K562 (cell line): Measurements from ENCODE around the gene HEATR3. TPM values are rescaled to one million over a fixed set of nuclear protein-coding genes. Genes with fewer than 3 reads are reported as not detected.
A peak's percentile ranks its signal among the peaks of the same experiment; 100 is the strongest.

ENCODE experiments used
- ATAC-seq: fragments of 200-7000 bp; cut with Tn5 transposase; 3 replicates; pipeline ENCODE4 v1.9.1; 2020; ENCODE audit warnings: moderate library complexity
- BruUV-seq: library from RNA; stranded (reverse); fragments of 400-500 nt; replicated peaks from 2 replicates; lab custom pipeline; 2021; lab: Mats Ljungman, UMichigan
- CTCF ChIA-PET: fragments of 300-600 bp; formaldehyde crosslinking; extraction: SDS; loops from one replicate; lab custom pipeline; 2021; ENCODE audit warnings: low intra/inter-chr PET ratio; lab: Yijun Ruan, JAX
- POLR2A ChIA-PET: fragments of 300-600, 350-650 bp; sonication (Branson Sonifier 250); formaldehyde crosslinking; extraction: SDS; loops from one replicate; lab custom pipeline; 2021; ENCODE audit warnings: antibody characterized with exemption, inconsistent platforms; lab: Yijun Ruan, JAX
- DNase-seq, 4 experiments: peaks; one replicate each; pipeline versions ENCODE4 v3.0.0 to v3.0.0-alpha.2; 2011 to 2018; ENCODE audit warnings: low spot score in 3 of 4, mixed read lengths in 3 of 4; ENCODE audit errors: extremely low read depth in 1 of 4
- FAIRE-seq: peaks from 2 replicates; lab custom pipeline; 2011; peaks lifted over from hg19 to GRCh38; lab: Jason Lieb, UNC
- H2AFZ ChIP-seq: 2 replicates; pipeline ENCODE4 v1.6.0; 2011; ENCODE audit warnings: low read depth, low read length, control low read depth, inconsistent platforms
- H3K27ac ChIP-seq: fragments of 200-600 bp; 3 replicates; pipeline ENCODE4 v1.8.0; 2011; ENCODE audit warnings: low read depth, mild to moderate bottlenecking, control low read depth, inconsistent platforms, low read length, moderate library complexity, mixed read lengths; ENCODE audit errors: extremely low read depth
- H3K27me3 ChIP-seq, 2 experiments: fragments of 300-600 bp in 1 of 2; 2 replicates in 1 of 2; 3 replicates in 1 of 2; pipeline versions ENCODE4 v1.6.0 to v1.8.0; 2011; ENCODE audit warnings: inconsistent platforms in 2 of 2, low read length in 2 of 2, mild to moderate bottlenecking in 1 of 2, mixed read lengths in 1 of 2, moderate library complexity in 1 of 2; ENCODE audit not compliant: control insufficient read depth in 2 of 2, insufficient read depth in 2 of 2
- H3K36me3 ChIP-seq: fragments of 300-600 bp; 3 replicates; pipeline ENCODE4 v1.8.0; 2011; ENCODE audit warnings: mild to moderate bottlenecking, low read length, inconsistent platforms; ENCODE audit not compliant: control insufficient read depth, insufficient read depth
- H3K4me1 ChIP-seq, 2 experiments: fragments of 200-600 bp in 1 of 2; replicated peaks in 1 of 2; 2 replicates in 1 of 2; 3 replicates in 1 of 2; pipeline versions ENCODE4 v1.5.1 to v1.8.0; 2011; ENCODE audit warnings: inconsistent platforms in 2 of 2, low read length in 2 of 2, mild to moderate bottlenecking in 1 of 2, mixed read lengths in 1 of 2, moderate library complexity in 1 of 2; ENCODE audit not compliant: control insufficient read depth in 2 of 2, insufficient read depth in 2 of 2
- H3K4me2 ChIP-seq: 2 replicates; pipeline ENCODE4 v1.6.1; 2011; ENCODE audit warnings: low read length, control low read depth, inconsistent platforms, mixed read lengths; ENCODE audit not compliant: insufficient read depth
- H3K4me3 ChIP-seq: fragments of 200-600 bp; sonication (generic), shearing (Covaris generic); 2 replicates; pipeline ENCODE4 v1.5.1; 2016; ENCODE audit warnings: control low read depth, inconsistent platforms
- H3K79me2 ChIP-seq: fragments of 200-600 bp; 3 replicates; pipeline ENCODE4 v1.8.0; 2011; ENCODE audit warnings: low read length, inconsistent platforms; ENCODE audit not compliant: control insufficient read depth, insufficient read depth
- H3K9ac ChIP-seq, 2 experiments: 2 replicates each; pipeline versions ENCODE4 v1.6.0 to v1.6.1; 2011; ENCODE audit warnings: low read depth in 2 of 2, low read length in 2 of 2, control low read depth in 1 of 2, inconsistent platforms in 1 of 2, mild to moderate bottlenecking in 1 of 2, mixed read lengths in 1 of 2; ENCODE audit not compliant: insufficient read depth in 1 of 2
- H3K9me1 ChIP-seq: one replicate; pipeline ENCODE4 v1.6.0; 2011; ENCODE audit warnings: inconsistent platforms, mild to moderate bottlenecking, low read length, moderate library complexity; ENCODE audit not compliant: control insufficient read depth, insufficient read depth
- H3K9me3 ChIP-seq: replicated peaks from 2 replicates; pipeline ENCODE4 v1.5.1; 2011; ENCODE audit warnings: low read depth, low read length, inconsistent platforms; ENCODE audit not compliant: control insufficient read depth, insufficient read depth
- H4K20me1 ChIP-seq: replicated peaks from 2 replicates; pipeline ENCODE4 v1.6.1; 2011; ENCODE audit warnings: low read length, inconsistent platforms, mixed read lengths; ENCODE audit not compliant: control insufficient read depth, insufficient read depth
- RNF219 ChIP-seq: fragments of 250-450 bp; sonication (Bioruptor Pico); IDR thresholded peaks from 2 replicates; pipeline ENCODE4 v1.5.0; 2022; ENCODE audit warnings: mild to moderate bottlenecking
- THRA ChIP-seq: fragments of 450-650 bp; IDR thresholded peaks from 2 replicates; pipeline ENCODE4 v1.6.1; 2017; ENCODE audit warnings: mild to moderate bottlenecking, moderate library complexity
- ZNF121 ChIP-seq: sonication (generic); formaldehyde crosslinking; conservative IDR thresholded peaks from 2 replicates; pipeline ENCODE4 v1.8.0; 2022; ENCODE audit warnings: missing genetic modification reagents
- WGBS: fragments of 100-300 bp; shearing (Covaris generic); methylation state at CpG from one replicate; pipeline ENCODE4 v1.1.6; 2016; ENCODE audit warnings: low coverage, mixed read lengths; ENCODE audit not compliant: insufficient coverage; ENCODE audit errors: missing lambda C conversion rate; 5-methylcytosine and 5-hydroxymethylcytosine counted together
- in situ Hi-C: fragments of 300-500 bp; cut with MboI; formaldehyde crosslinking; loops from 4 replicates; pipeline ENCODE4 v1.15.0; 2018; ENCODE audit warnings: inconsistent platforms, mixed read lengths
- intact Hi-C: fragments of 100-400 bp; cut with micrococcal nuclease; formaldehyde crosslinking; loops from 2 replicates; pipeline ENCODE4 v1.14.2; 2022
- polyA plus RNA-seq, 8 experiments: library from polyadenylated mRNA; depleted of rRNA in 4 of 8; stranded (reverse) in 5 of 8; unstranded in 3 of 8; fragments of >200 nt; fragmentation: Nextera tagmentation in 2 of 8; fragmentation: Illumina TruSeq in 1 of 8; extraction: Ambion mirVana in 2 of 8; extraction: Trizol in 1 of 8; gene quantifications; 2 replicates each; pipeline versions ENCODE4 v1.2.1 to v1.2.3, GENCODE V29; 2011 to 2014; ENCODE audit warnings: inconsistent platforms in 1 of 8, missing spikeins in 1 of 8
- total RNA-seq, 7 experiments: library from RNA; depleted of rRNA in 6 of 7; stranded (reverse); fragments of >200 nt in 6 of 7; fragmentation: Illumina TruSeq in 2 of 7; extraction: Trizol in 2 of 7; gene quantifications; 2 replicates each; pipeline versions ENCODE4 v1.2.1 to v1.2.3, GENCODE V29; 2011 to 2021; ENCODE audit warnings: low replicate concordance in 1 of 7

Gene HEATR3
- total and polyA plus RNA-seq, 9 of the 15 experiments (the other 6 are each of a cell fraction or from before 2014, with no cell fraction given) = 1.7 to 30.2 (median 18.8) TPM

GRCh38 chr16:50045412-50045811 lies 20.4 kb upstream of the HEATR3 start (continued):
- no peak for TF ChIP-seq RNF219 (CRISPR knock-in tag)

- Histone ChIP-seq H3K4me1 (no peaks in the 10 kb centered on the region), H3K9me3 (no peaks in the 10 kb centered on the region), H3K27ac (no peak overlapping the region), H3K4me3 (no peak overlapping the region), H4K20me1 (no peaks in the 10 kb centered on the region), H3K9ac (no peak overlapping the region), H3K27me3 (peaks cover 19 to 21% of the 10 kb centered on the region in 2 experiments), H3K4me2 (no peak overlapping the region), H3K36me3 (no peaks in the 10 kb centered on the region), H3K79me2 (no peaks in the 10 kb centered on the region), H2AFZ (no peak overlapping the region), H3K9me1 (no peaks in the 10 kb centered on the region)
- BruUV-seq = no TSS peak
- TF ChIP-seq ZNF121 (CRISPR knock-in tag) (peak; percentile 31; the same call in 1 of the 2 replicates), THRA (no peak)
- no peak for FAIRE-seq
- CTCF ChIA-PET = no interaction called here
- under 1% methylated on average over 6 of the region's 6 CpGs for WGBS
- no peak for DNase-seq
- intact Hi-C loops (no loop called here), in situ Hi-C loops (no loop called here)
- POLR2A ChIA-PET = no interaction called here
- ATAC-seq = no peak
These were observed 18.9 kb upstream of the HEATR3 start for GRCh38 chr16:50046853-50047252.
